ENCODE data around the gene CHST12. TPM values are rescaled to one million over a fixed set of nuclear protein-coding genes. Genes with fewer than 3 reads are reported as not detected.

Gene CHST12
- total RNA-seq, 1 experiment from 2014 or later, result 18.3 TPM

GRCh38 chr7:2471022-2471329, 67.6 kb downstream of the CHST12 start:
- Mint-ChIP-seq H3K4me3 (no peak overlapping the region), H3K4me1 (peaks cover 33% of the 10 kb centered on the region), H3K27ac (no peak overlapping the region), H3K9me3 (no peaks in the 10 kb centered on the region), H3K36me3 (no peaks in the 10 kb centered on the region), H3K27me3 (ENCODE audit: low read depth) (no peaks in the 10 kb centered on the region)
- no peak for DNase-seq (ENCODE audit: low spot score)
- POLR2A ChIA-PET, result interaction anchor here (0.6 to 1.9 kb wide), 2 partner anchors 51 to 54 kb away, joined by 3 to 6 read pairs; no protein-coding TSS in a partner anchor
- no peak for ATAC-seq
- CTCF ChIA-PET, result interaction anchor here (1.0 to 9.8 kb wide), 8 partner anchors 12 to 239 kb away, joined by 3 to 288 read pairs (median 30); no protein-coding TSS in a partner anchor
- TF ChIP-seq TCF7 (CRISPR knock-in tag; IDR thresholded peaks at IDR 0.05; ENCODE audit: low read depth) (no peak), JAZF1 (CRISPR knock-in tag; IDR thresholded peaks at IDR 0.05) (no peak), FOXP1 (CRISPR knock-in tag; IDR thresholded peaks at IDR 0.05; ENCODE audit: borderline replicate concordance) (no peak), TP53 (CRISPR knock-in tag; IDR thresholded peaks at IDR 0.05) (no peak), ELF4 (CRISPR knock-in tag; IDR thresholded peaks at IDR 0.05; ENCODE audit: low read depth) (no peak), GRHL2 (CRISPR knock-in tag; IDR thresholded peaks at IDR 0.05; ENCODE audit: insufficient replicate concordance, severe bottlenecking) (no peak), GTF2I (CRISPR knock-in tag; conservative IDR thresholded peaks at IDR 0.05) (no peak), ZNF121 (CRISPR knock-in tag; IDR thresholded peaks at IDR 0.05) (no peak), SMAD3 (CRISPR knock-in tag; IDR thresholded peaks at IDR 0.05; ENCODE audit: borderline replicate concordance) (no peak), FOXJ3 (CRISPR knock-in tag; IDR thresholded peaks at IDR 0.05; ENCODE audit: borderline replicate concordance) (no peak), NFYB (CRISPR knock-in tag; conservative IDR thresholded peaks at IDR 0.05; ENCODE audit: low read depth) (no peak), MYBL2 (CRISPR knock-in tag; IDR thresholded peaks at IDR 0.05) (no peak), ZNF423 (CRISPR knock-in tag; IDR thresholded peaks at IDR 0.05) (no peak), USF2 (CRISPR knock-in tag; IDR thresholded peaks at IDR 0.05) (no peak), PRRX2 (CRISPR knock-in tag; IDR thresholded peaks at IDR 0.05) (no peak)
- TF ChIP-seq, protein P1, sequence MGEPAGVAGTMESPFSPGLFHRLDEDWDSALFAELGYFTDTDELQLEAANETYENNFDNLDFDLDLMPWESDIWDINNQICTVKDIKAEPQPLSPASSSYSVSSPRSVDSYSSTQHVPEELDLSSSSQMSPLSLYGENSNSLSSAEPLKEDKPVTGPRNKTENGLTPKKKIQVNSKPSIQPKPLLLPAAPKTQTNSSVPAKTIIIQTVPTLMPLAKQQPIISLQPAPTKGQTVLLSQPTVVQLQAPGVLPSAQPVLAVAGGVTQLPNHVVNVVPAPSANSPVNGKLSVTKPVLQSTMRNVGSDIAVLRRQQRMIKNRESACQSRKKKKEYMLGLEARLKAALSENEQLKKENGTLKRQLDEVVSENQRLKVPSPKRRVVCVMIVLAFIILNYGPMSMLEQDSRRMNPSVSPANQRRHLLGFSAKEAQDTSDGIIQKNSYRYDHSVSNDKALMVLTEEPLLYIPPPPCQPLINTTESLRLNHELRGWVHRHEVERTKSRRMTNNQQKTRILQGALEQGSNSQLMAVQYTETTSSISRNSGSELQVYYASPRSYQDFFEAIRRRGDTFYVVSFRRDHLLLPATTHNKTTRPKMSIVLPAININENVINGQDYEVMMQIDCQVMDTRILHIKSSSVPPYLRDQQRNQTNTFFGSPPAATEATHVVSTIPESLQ (CRISPR knock-in tag; IDR thresholded peaks at IDR 0.05), result no peak
- TF ChIP-seq, protein P2, sequence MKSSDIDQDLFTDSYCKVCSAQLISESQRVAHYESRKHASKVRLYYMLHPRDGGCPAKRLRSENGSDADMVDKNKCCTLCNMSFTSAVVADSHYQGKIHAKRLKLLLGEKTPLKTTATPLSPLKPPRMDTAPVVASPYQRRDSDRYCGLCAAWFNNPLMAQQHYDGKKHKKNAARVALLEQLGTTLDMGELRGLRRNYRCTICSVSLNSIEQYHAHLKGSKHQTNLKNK (CRISPR knock-in tag; IDR thresholded peaks at IDR 0.05), result no peak
- TF ChIP-seq, protein P3, sequence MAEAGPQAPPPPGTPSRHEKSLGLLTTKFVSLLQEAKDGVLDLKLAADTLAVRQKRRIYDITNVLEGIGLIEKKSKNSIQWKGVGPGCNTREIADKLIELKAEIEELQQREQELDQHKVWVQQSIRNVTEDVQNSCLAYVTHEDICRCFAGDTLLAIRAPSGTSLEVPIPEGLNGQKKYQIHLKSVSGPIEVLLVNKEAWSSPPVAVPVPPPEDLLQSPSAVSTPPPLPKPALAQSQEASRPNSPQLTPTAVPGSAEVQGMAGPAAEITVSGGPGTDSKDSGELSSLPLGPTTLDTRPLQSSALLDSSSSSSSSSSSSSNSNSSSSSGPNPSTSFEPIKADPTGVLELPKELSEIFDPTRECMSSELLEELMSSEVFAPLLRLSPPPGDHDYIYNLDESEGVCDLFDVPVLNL (CRISPR knock-in tag; IDR thresholded peaks at IDR 0.05; ENCODE audit: borderline replicate concordance, low read depth), result no peak
- TF ChIP-seq, protein P4, sequence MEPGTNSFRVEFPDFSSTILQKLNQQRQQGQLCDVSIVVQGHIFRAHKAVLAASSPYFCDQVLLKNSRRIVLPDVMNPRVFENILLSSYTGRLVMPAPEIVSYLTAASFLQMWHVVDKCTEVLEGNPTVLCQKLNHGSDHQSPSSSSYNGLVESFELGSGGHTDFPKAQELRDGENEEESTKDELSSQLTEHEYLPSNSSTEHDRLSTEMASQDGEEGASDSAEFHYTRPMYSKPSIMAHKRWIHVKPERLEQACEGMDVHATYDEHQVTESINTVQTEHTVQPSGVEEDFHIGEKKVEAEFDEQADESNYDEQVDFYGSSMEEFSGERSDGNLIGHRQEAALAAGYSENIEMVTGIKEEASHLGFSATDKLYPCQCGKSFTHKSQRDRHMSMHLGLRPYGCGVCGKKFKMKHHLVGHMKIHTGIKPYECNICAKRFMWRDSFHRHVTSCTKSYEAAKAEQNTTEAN (CRISPR knock-in tag; IDR thresholded peaks at IDR 0.05), result no peak
- TF ChIP-seq, protein P5, sequence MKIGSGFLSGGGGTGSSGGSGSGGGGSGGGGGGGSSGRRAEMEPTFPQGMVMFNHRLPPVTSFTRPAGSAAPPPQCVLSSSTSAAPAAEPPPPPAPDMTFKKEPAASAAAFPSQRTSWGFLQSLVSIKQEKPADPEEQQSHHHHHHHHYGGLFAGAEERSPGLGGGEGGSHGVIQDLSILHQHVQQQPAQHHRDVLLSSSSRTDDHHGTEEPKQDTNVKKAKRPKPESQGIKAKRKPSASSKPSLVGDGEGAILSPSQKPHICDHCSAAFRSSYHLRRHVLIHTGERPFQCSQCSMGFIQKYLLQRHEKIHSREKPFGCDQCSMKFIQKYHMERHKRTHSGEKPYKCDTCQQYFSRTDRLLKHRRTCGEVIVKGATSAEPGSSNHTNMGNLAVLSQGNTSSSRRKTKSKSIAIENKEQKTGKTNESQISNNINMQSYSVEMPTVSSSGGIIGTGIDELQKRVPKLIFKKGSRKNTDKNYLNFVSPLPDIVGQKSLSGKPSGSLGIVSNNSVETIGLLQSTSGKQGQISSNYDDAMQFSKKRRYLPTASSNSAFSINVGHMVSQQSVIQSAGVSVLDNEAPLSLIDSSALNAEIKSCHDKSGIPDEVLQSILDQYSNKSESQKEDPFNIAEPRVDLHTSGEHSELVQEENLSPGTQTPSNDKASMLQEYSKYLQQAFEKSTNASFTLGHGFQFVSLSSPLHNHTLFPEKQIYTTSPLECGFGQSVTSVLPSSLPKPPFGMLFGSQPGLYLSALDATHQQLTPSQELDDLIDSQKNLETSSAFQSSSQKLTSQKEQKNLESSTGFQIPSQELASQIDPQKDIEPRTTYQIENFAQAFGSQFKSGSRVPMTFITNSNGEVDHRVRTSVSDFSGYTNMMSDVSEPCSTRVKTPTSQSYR (CRISPR knock-in tag; IDR thresholded peaks at IDR 0.05), result no peak

Measured in WTC11 (cell line).